ES-I3 (cell line): ENCODE measurements around the gene MAP2K2.

Experiments used
- H3K36me3 ChIP-seq: 2 replicates; pipeline ENCODE4 v1.6.1; 2013; ENCODE audit warnings: mild to moderate bottlenecking, low read length, control low read depth, moderate library complexity; ENCODE audit not compliant: insufficient read depth
- H3K4me1 ChIP-seq: 2 replicates; pipeline ENCODE4 v1.6.1; 2013; ENCODE audit warnings: mild to moderate bottlenecking, control low read depth, low read length; ENCODE audit not compliant: insufficient read depth
- H3K9ac ChIP-seq: 2 replicates; pipeline ENCODE4 v1.6.1; 2013; ENCODE audit warnings: low read depth, mild to moderate bottlenecking, low read length, moderate library complexity
- H3K9me3 ChIP-seq: 2 replicates; pipeline ENCODE4 v1.6.1; 2013; ENCODE audit warnings: mild to moderate bottlenecking, low read length, moderate library complexity; ENCODE audit not compliant: control insufficient read depth, insufficient read depth

MAP2K2 gene

DNA sequence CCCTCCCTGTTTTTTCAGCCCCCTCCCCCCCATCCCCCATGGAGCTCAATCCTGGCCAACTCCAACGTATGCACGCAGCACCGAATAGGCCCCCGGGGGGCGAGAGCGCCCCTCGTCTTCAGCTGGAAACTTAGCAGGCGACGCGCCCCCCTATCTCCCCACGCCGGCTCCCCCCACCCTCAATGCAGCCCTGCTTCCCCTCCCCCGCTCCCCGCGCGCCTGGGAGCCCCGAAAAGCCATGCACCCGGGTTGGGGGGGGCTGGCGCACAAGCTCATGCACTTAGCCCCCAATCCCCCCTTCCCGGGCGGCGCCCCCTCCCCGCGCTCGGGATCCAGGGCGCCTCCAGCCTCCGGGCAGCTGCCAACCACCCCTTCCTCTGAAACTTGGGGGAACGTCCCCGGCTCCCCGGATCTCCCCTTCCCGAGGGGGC is 57.7 kb downstream of the MAP2K2 start:
- no peaks in the 10 kb centered on the region for H3K9me3 ChIP-seq
- H3K4me1 ChIP-seq, result peaks cover 19% of the 10 kb centered on the region; the same call in 1 of the 2 replicates
- peak overlapping the region; percentile 62 for H3K9ac ChIP-seq
- peaks cover 3% of the 10 kb centered on the region; the same call in 1 of the 2 replicates for H3K36me3 ChIP-seq

DNA sequence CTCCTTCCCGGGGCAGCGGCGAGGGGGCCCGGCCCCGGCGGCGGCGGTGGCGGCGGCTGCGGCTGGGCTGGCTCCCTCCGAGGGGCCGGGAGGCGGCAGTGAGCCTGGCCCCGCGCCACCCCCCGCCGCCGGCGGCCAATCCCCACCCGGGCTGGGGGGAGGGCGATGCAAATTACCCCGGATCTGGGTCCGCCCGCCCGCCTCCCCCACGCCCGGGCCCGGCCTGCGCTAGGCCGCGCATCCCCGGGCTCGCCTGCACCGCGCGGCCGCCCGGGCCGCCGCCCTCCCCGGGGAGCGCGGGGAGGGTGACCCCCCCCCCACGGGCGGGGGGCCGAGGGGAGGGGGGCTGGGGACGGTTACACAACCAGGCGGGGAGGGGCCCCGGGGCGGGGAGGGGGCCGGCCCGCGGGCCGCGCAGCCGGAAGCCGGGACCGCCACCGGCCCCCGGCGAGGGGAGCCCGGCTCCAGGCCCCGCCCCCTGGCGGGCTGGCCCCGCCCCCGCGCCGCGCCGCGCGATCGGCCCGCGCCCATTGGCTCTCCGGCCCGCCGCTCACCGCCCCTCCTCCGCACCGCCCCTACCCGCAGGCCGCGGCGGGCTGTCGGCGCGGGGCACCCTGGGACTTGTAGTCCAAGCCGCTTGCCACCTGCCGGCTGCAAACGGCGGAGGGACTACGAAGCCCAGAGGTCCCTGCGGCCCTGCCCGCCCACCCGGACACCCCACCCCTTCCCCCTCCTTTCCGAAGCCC is 58.3 kb downstream of the MAP2K2 start:
- Histone ChIP-seq H3K4me1 (peaks cover 19% of the 10 kb centered on the region; the same call in 1 of the 2 replicates), H3K9me3 (no peaks in the 10 kb centered on the region), H3K9ac (no peak overlapping the region), H3K36me3 (peaks cover 3% of the 10 kb centered on the region; the same call in 1 of the 2 replicates)

DNA sequence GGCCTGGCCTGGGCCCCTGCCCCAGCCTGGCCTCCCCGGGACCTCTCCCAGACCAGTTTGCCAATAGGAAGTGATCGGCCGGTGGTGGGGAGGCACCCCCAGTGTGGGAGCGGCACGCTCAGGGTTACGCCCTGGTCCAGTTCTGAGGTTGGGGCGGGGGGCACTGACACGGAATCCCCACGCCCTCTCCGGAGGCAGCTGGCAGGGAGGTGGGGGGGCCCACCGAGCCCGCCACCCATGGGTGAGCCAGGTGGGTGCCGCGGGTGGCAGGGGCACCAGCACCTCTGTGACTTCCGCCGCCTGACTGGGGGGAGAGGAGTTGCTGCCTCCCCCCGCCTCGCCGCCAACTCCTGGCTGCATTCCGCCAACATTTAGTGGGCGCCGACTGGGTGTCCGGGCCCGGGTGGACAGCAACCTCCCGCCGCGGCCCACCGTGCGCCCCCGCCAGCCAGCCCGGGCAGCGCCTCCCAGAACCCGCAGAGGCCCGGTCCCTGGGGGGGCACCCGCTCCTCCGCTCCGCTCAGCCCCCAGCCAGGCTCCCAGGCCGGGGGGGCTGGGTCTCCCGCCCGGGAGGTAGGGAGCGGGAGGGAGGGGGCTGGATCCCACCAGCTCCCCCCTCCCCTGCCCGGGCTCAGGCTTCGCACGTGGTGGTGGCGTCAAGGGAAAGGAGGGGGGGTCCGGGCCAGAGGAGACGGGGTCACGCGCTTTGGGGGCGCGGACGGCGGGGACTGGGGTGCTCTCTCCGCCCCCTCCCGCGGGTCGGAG is 59.2 kb downstream of the MAP2K2 start:
- H3K9me3 ChIP-seq, result no peaks in the 10 kb centered on the region
- H3K4me1 ChIP-seq, result peaks cover 19% of the 10 kb centered on the region; the same call in 1 of the 2 replicates
- H3K9ac ChIP-seq, result peak overlapping the region; percentile 77
- peaks cover 3% of the 10 kb centered on the region; the same call in 1 of the 2 replicates for H3K36me3 ChIP-seq

DNA sequence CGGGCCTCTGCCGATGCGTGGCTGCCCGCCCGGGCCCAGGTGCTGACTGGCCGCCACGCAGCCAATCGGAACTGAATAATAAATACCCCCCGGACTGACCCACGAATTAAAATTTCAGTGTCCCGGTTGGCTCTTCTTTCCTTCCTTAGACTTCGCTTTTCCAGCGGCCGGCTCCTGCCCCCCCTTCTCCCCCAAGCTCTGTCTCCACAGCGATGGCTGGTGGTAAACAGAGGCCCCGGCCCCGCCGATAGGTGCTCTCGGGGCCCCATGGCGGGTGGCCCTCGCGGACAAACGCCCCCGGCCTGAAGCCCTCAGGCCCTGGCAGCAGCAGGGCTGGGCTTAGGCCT is 59.8 kb downstream of the MAP2K2 start:
- H3K9ac ChIP-seq, result peak overlapping the region; percentile 77
- no peaks in the 10 kb centered on the region for H3K9me3 ChIP-seq
- peaks cover 3% of the 10 kb centered on the region; the same call in 1 of the 2 replicates for H3K36me3 ChIP-seq
- H3K4me1 ChIP-seq, result peaks cover 22% of the 10 kb centered on the region; the same call in 1 of the 2 replicates

DNA sequence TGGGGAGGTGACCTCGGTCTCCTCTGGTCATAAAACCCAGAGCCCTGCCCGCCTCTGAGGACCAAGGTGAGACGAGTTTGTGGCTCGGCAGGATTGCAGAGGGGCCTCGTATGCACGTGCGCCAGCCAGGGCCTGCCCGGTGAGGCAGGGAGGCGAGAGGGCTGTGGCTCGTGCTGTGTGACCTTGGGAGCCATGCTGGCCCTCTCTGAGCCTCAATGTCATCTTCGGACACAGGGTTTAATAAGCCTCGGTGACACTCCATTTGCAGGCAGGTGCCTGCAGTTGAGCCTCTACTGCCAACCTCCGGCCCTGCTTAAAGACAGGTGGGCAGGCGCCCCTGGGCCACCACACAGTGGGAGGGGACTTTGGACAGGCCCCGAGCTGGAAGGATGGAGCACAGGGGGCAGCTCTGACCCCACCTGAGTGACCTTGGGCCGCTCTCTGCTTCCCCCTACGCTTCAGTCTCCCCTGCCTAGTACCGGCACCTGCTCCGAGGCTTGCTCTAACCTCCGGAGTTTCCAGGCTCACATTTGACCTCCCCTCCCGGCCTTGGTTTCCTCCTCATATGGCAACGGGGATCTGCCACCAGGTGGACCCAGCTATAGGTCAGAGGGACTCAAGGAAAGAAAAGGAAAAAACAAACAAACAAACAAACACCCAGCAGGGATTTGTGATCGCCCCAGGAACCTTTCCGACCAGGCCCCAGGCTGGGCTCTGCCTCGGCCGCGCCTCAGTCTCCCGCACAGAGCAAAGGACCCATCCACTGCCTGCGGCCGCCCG is 60.4 kb downstream of the MAP2K2 start:
- Histone ChIP-seq H3K4me1 (peaks cover 28% of the 10 kb centered on the region; the same call in 1 of the 2 replicates), H3K9me3 (no peaks in the 10 kb centered on the region), H3K9ac (peak overlapping the region; percentile 77; the same call in 1 of the 2 replicates), H3K36me3 (peaks cover 3% of the 10 kb centered on the region; the same call in 1 of the 2 replicates)

DNA sequence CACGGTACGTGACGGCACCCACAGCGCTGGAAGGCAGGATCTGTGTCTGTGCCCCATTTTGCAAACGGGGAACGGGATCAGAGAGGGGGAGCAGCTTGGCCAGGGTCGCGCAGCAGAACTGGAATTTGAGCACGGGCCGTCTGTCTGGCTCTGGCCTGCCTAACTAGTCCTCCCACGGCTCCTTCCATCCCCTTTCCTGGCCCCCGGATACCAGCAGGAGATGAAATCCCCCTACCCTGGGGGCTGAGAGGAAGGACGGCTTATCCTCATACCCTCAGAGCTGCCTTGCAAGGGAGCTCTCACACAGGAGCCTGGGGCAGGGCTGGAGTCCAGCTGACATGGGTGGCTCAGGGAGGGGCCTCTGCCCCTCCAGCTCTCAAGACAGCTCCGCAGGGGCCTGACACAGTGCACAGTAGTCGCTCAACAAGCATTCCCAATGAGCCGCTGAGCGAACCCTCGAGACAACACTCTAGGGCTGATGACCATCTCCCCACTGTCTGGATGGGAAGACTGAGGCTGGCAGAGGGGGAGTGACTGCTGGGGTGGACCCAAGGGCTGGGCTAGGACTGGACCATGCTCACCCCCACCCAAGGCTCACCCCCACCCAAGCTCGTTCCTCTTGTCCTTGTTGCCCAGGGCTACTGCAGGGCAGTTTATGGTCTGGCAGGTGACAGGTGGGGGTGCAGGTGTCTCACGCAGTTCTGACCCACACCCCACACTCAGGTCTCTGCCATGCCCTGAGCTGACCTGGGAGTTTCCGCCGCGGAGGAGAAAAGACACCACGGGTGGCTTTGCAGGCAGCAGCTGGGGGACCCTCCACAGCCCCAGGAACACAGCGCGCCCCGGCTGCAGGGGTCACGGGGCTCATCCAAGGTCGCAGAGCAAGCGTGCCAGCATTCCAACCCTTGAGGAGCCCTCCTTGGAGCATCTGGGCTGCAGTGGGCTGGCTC is 61.2 kb downstream of the MAP2K2 start:
- peaks cover 3% of the 10 kb centered on the region; the same call in 1 of the 2 replicates for H3K36me3 ChIP-seq
- H3K4me1 ChIP-seq, result peaks cover 23% of the 10 kb centered on the region; the same call in 1 of the 2 replicates
- H3K9me3 ChIP-seq, result no peaks in the 10 kb centered on the region
- H3K9ac ChIP-seq, result no peak overlapping the region

DNA sequence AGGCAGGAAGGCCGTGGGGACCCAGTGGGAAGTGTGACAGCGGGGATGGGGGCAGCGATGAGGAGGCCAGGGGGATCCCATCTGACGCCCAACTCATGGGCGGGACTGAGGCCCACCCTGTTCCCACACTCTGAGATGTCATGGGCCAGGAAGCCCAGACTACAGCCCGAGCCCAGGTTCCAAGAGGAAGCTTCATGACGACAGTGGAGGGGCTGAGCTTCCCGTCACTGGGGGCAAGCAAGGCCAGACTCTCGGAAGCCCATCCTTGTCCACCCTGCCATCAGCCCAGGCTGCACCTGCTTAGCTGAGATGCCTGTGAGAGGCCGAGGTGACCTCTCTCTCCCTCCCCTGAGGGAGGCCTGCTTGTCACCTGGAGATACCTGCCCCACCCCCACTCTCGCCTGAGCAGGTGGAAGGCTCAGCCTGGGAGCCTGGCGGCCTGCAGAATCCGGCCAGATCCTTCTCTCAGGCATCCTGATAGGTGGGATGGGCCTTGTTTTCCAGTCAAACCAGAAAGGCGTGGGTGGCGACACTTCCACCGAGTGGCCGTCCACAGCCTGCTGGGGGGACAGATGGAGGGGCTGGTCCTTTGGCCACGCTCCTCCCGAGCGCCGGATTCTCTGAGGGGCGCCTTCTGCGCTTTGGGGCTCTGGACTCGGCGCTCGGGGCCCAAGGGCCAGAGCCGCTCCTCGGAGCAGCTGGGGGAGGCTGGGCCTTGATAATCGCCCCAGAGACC is 62.1 kb downstream of the MAP2K2 start:
- H3K36me3 ChIP-seq, result peaks cover 3% of the 10 kb centered on the region; the same call in 1 of the 2 replicates
- no peak overlapping the region for H3K9ac ChIP-seq
- peaks cover 23% of the 10 kb centered on the region; the same call in 1 of the 2 replicates for H3K4me1 ChIP-seq
- H3K9me3 ChIP-seq, result no peaks in the 10 kb centered on the region

DNA sequence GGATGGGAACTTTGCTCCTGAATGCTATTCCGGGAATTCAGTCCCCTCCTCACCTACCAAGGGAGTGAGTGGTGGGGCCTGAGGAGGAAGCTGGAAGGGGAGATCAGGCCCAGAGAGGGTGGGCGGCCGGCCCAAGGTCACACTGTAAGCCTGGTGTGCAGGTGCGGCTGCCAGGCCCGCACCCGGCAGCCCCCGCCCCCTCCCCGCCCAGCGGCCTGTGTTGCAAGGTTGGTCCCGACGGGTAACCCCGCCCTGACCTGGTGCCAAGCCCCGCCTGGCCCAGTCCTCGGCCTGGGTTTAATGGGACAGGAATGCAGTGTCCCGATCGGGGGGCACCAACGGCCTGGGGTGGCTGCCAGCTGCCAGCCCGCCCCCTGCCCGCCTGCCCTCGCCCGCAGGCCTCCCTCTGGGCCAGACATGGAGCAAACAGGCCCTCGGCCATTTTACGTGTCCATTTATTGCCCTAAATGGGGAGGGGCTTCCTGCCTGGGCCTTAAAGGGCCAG is 62.7 kb downstream of the MAP2K2 start:
- no peak overlapping the region for H3K9ac ChIP-seq
- no peaks in the 10 kb centered on the region for H3K9me3 ChIP-seq
- H3K4me1 ChIP-seq, result peaks cover 23% of the 10 kb centered on the region; the same call in 1 of the 2 replicates
- peaks cover 3% of the 10 kb centered on the region; the same call in 1 of the 2 replicates for H3K36me3 ChIP-seq

DNA sequence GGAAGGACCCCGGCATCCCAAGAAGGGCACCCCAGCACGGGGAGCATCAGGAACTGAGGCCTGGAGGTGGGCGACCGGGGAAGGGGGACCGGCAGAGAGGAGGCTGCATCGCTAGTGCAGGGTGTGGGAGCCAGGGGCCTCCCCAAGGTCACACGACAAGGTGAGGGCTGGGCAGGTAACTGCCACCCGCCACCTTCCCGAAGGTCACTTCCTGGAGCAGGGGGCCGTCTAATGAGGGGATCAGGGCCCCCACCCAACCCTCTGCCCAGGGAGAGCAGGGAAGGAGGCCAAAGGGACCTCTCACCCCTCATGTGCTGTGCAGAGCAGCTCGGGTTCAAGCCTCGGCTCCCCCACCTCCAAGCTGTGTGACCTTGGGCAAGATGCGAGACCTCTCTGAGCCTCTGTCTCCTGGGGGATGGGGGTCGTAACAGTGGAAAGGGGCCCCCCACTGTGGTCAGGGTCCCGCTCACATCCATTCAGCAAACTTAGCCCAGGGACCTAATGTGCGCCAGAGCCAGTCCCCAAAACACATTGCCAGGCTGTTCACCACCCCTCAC is 63.2 kb downstream of the MAP2K2 start:
- Histone ChIP-seq H3K9ac (no peak overlapping the region), H3K4me1 (peaks cover 23% of the 10 kb centered on the region; the same call in 1 of the 2 replicates), H3K36me3 (peaks cover 3% of the 10 kb centered on the region; the same call in 1 of the 2 replicates), H3K9me3 (no peaks in the 10 kb centered on the region)

DNA sequence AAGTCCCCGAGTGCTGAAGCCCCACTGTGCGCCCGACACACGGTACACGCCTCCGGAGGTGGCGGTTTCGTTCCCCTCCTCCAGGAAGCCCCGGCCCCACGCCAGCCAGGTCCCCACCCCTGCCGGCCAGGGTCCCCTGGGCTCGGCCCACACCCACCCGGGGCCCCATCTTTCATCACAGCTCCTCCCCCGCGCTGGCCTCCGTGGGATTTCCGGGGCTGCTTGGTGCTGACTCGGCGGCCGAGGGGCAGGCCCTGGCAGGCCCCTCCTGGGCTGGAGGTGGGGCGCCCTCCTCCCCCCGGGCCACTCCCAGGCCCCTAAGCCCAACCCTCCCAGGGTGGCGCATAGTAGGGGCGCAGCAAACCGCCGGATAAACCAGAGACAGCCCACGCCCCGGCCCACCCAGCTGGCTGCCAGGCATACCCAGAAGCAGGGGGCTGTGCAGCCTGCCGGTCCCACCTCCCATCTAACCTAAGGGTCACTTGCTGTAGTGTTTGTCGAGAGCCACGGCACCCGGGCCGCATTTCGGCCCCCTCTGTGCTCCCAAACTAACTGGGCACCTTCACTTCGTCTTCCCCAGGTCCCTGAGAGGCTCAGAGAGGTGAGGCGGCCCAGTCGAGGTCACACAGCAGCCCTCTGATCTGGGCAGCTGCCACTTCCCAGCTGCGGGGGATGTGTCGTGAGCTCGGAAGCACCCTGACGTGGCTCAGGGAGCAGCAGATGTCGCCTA is 63.9 kb downstream of the MAP2K2 start:
- Histone ChIP-seq H3K4me1 (peaks cover 23% of the 10 kb centered on the region; the same call in 1 of the 2 replicates), H3K9ac (no peak overlapping the region), H3K36me3 (peaks cover 3% of the 10 kb centered on the region; the same call in 1 of the 2 replicates), H3K9me3 (no peaks in the 10 kb centered on the region)

DNA sequence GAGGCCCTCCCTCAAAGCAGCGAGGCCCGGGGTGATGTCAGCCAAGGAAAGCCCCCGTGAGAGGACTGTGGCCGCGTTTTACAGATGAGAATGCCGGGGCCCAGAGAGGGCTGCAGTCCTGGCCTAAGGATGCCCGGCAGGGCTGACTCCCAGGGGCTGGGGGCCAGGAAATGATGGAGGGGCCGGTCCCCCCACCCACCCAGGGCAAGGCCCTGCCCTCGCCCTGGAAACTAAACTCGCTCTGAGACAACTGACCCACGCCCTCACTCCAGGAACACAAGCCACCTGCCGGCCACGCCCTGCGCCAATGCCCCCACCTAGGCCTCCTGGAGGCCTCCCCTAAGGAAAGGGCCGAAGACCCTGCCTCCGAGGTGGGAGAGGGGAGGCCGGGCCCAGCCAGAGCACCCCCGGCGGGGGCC is 64.5 kb downstream of the MAP2K2 start:
- no peaks in the 10 kb centered on the region for H3K9me3 ChIP-seq
- peaks cover 3% of the 10 kb centered on the region; the same call in 1 of the 2 replicates for H3K36me3 ChIP-seq
- peaks cover 23% of the 10 kb centered on the region; the same call in 1 of the 2 replicates for H3K4me1 ChIP-seq
- H3K9ac ChIP-seq, result no peak overlapping the region
